Measurements from ENCODE around the gene ARL5C.
"Not testable (repeated sequence)": the region's sequence is repeated elsewhere in the genome, so short reads cannot be mapped to it uniquely, and the experiment has no call there.

ARL5C gene

DNA sequence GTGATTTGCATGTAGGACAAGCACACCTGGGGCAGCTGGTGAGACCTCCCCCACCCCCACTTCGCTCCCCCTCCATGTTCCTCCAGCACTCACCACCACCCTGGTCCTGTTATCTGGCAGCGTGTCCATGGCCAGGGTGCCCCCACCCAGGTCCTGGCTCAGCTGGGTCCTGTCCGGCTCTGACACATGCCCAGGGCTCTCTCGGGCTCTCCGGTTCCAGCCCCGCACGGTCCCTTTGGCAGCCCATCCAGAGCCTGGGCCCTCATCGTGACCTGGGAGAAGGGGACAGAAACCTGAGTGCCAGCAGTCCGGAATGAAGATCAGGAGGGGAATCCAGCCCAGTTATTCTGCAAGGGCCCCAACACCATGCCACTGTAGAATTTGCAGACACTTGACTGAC lies 26.4 kb downstream of the ARL5C start:
- no peak for DNase-seq

DNA sequence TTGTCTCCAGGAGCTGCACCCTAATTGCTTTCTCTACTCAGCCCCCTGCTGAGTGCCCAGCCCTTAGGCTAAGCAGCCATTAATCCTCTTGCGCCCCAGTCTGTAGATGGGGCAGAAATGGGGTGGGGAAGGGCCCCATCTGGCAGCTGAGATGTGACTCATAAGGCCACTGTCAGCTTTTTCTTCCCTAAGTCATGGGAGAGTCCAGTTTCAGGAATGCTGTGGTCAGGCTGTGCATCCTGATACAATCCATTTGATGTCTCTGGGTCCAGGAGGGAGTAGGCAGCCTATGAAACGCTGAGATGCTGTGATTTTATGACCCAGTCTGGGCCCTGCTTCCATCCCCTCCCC lies 26.8 kb downstream of the ARL5C start:
- DNase-seq: no peak

DNA sequence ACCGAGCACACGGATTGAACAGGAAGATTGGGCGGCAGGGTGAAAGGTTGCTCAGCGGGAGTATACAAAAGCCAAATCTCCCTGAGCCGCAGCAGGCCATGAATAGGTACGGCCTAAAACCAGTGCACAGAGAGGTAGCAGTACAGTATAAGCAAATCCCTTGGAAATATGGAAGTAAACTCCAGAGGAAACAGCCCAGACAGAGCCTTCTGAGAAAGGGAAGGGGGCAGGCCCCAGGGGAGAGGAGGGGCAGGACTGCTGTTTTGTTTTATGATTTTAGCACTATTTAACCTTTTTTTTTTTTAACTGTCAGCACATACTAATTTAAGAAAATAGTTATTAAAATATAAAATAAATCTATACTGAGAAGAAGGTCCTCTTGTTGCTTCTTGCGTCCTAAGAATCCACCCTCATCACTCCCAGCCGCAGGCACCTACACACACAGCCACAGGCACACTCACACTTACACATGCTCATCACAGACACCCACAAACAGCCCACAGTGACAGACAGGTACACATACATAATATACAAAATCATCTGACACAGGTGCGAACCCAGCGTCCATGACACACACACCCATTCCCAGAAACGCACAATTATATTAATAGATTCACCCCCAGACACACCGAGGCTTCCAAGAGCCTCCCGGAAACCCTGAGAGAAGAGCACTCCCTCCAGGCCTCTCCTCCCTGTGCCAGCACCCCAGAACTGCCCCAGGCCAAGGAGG lies 27.4 kb downstream of the ARL5C start:
- no peak for DNase-seq

DNA sequence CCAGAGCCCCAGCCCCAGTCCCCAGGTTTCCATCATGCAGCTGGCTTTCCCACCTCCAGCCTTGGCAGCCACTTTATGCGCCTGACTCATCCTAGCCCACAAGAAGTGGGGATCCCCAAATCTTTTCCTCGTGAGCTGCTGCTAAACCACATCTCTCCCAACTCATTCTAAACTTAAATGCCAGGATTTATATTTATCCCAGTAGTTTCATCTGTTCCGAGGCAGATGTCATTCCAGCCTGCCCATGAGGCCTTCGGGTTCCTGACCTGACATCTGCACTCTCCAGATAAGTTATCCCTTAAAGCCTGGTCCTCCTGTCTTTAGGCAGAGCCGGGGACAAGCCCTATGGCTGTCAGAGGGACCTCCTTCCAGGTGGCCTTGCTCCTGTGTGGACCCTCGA lies 31.1 kb downstream of the ARL5C start:
- no peak for DNase-seq

DNA sequence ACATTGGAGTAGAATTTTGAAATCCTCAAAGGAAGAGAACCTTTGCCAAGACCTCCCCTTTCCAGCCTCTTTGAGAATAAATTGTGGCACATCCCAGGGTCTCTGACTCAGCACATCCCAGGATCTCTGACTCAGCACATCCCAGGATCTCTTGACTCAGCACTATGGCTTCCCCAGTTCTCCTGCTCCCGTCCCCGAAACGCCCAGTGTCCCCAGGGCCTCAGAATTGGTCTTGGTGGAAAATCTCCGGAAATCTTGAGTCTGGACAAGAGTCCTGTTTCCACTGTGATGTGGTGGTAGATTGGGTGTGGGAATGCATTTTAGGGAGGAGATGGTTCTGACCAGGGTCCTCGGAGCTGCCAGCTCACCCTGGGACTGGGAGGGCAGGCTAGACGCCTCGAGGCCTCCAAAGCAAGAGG lies 33.8 kb downstream of the ARL5C start:
- DNase-seq: no peak

DNA sequence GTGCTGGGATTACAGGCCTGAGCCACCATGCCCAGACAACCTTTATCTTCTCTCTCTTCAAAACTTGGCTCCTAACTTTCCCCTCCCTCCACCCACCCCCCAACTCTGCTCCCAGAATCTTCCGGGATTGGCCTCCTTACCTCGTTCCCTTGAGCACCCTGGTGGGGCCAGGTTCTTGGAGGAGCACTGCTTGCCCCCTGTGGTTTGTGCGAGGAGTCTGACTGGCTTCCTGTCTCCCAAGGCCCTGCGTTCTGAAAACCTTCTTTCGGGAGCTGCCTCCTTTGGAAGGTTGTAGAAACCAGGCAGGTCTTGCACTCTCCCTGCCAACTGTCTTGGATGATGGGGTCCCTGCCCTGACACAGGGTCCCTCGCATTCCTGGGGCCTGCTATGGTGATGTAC lies 34.3 kb downstream of the ARL5C start:
- no peak for DNase-seq

DNA sequence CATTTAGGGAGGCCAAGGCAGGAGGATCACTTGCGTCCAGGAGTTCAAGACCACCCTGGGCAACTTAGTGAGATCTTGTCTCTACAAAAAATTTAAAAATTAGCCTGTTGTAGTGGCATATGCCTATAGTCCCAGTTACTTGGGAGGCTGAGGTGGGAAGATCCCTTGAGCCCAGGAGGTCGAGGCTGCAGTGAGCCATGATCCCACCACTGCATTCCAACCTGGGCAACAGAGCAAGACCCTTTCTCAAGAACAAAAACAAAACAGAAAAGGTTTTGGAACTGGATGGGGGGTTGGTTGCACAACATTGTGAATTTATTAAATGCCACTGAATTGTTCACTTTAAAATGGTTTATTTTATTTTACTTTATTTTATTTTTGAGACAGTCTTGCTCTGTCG lies 35.8 kb downstream of the ARL5C start:
- no peak for DNase-seq

DNA sequence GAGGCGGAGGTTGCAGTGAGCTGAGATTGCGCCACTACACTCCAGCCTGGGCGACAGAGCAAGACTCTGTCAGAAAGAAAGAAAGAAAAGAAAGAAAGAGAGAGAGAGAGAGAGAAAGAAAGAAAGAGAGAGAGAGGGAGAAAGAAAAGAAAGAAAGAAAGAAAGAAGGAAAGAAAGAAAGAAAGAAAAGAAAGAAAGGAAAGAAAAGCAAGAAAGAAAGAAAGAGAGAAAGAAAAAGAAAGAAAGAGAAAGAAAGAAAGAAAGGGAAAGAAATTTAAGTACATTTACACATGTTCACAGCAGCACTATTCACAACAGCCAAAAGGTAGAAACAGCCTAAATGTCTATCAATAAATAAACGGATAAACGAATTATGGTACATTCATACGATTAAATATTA lies 36.4 kb downstream of the ARL5C start:
- not testable (repeated sequence) for DNase-seq

DNA sequence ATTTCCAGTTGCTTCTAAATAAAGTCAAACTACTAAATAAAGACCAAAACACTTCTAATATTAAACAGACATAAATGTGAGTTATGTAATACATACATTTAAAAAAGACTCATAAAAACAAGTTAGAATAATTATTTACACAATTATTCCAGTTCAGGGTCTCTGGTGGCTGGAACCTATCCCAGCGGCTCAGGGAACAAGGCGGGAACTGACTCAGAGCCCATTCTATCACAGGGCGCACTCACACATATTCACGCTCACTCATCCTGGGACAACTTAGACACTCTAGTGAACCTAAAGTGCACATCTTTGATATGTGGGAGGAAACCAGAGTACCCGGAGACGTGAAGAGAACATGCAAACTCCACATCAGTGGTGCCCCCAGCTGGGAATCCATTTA lies 39.5 kb downstream of the ARL5C start:
- no peak for DNase-seq

DNA sequence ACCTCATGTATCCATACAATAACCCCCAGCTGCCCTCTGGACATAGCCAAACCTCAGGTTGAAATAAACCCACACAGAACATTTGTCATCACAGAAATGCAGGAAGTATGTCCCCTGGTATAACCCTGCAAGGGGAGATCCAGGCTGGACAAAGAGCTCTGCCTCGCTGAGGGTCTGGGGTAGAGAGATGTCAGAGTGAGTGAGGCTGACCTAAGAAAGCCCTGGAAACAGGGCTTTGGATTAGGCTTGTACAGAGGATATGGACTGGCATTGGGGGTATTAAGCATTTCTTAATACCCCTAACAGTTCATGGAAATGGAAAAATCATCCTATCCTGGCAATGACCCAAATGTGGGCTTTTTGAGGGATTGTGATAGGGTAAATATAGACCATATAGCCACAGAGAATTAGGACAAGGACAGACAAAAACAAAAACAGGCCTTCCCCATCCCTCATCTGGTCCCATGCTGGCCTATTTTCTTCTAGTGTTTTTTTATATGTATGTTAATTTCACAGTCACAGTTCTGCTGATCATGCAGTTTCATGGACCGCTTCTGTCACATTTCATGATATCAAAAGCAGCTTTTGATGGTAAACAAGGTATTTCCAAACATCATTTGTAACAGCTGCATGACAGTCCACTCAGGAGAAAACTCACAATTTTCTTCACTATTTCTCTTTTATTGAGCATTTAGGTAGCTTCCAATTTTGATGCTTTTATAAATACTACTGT lies 40.7 kb downstream of the ARL5C start:
- no peak for DNase-seq

DNA sequence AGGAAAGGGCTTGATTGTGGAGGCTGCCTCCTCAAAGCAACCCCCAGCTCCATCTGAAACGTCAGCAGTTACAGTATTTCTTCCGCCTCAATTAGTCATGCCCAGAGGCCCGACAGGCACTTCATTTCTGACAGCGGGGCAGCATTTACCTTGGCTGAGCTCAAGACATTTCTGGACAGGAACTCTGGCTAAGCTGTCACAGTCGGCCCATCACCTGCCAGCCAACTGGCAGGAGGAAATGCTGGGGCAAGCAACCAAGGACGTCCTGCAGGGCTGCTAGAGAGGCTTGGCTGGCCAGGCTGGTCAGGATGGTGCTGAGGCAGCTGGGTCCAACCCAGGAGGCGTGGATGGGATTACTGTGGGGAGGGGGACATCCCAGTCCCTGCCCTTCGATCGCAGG lies 42.3 kb downstream of the ARL5C start:
- DNase-seq: no peak

DNA sequence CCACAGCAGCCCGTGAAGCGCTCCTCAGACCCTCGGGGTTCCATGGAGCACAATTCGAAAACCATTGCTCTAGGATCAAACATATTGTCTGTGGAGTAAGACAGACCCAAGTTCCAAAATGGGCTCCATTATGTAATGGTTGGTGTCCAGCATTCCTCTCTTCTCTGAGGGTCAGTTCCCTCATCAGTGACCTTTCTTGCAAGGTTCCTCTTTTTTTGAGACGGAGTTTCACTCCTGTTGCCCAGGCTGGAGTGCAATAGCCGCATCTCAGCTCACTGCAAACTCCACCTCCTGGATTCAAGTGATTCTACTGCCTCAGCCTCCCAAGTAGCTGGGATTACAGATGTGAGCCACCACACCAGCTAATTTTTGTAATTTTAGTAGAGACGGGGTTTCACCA lies 43.0 kb downstream of the ARL5C start:
- no peak for DNase-seq

DNA sequence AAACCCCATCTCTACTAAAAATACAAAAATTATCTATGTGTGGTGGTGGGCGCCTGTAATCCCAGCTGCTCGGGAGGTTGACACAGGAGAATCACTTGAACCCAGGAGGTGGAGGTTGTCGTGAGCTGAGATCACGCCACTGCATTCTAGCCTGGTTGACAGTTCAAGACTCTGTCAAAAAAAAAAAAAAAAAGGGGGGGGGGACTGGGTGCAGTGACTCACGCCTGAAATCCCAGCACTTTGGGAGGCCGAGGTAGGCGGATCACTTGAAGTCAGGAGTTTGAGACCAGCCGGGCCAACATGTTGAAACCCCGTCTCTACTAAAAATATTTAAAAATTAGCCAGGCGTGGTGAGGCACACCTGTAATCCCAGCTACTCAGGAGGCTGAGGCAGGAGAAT lies 44.0 kb downstream of the ARL5C start:
- not testable (repeated sequence) for DNase-seq

DNA sequence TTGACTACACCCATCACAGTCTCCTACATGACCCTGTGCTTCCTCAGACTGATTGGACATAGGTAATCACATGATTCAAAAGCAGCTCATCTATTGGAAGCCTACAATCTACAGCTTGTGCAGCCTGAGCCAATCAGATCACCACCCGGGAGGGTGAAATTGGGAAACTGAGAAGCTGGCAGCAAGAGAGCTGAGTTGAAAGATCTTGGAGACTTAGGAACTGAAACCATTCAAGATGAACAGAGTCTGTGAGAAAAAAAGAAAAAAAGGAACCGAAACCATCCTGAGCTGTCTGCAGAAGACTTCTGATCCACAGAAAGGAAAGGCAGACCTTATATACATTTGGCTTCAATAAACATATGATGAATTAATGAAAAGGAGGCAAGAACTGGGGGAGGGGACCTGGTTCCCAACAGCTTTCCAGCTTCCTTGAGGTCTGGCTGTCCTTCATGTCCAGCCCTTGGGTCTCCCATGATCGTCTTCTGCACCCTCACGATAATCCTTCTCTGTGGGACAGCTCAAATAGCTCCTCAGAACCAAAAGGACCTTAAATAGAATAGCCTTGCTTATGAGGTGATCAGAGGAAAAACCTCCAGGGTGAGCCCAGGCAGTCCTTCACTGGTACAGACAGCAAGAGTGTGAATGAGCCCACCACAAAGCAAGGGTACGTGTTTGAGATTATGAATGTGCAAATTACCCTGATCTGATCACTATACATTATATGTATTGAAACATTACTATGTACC lies 47.1 kb downstream of the ARL5C start:
- DNase-seq: no peak

DNA sequence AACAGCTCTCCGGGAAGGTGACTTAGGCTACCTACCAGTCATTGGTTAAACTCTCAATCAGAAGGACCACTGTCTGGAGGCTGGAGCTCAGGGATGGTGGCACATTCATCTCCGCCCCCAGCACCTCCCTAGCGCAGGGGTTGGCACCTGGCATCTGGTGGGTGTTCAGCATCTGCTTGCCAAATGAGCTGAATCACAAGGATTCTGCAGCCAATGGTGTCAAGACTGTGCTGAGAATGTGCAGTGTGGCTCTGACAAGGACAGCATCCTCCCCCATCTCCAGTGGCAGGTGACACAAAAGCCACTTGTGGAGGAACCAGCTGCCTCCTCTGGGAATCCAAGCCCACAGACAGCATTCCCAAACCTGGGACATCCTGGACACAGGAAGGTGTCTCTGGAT lies 49.7 kb downstream of the ARL5C start:
- DNase-seq: no peak

DNA sequence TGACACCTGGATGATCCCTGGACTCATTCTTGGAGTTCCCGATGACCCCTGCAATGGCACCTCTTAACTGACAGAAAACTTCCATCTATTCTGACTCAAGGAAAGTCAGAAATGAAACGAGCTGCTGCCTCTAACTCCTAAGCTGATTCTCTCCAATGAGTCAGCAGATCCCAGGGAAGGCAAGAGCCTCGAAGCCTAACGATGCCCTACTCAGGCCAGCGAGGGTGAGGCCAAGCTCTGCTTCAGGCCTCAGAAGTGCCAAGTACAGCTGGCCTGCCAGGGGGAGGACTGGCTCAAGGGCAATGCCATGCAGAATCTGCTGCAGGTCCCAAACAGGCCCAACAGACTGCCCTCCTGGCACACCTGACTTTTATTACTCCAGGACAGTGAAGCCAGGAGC lies 50.8 kb downstream of the ARL5C start:
- DNase-seq: no peak

DNA sequence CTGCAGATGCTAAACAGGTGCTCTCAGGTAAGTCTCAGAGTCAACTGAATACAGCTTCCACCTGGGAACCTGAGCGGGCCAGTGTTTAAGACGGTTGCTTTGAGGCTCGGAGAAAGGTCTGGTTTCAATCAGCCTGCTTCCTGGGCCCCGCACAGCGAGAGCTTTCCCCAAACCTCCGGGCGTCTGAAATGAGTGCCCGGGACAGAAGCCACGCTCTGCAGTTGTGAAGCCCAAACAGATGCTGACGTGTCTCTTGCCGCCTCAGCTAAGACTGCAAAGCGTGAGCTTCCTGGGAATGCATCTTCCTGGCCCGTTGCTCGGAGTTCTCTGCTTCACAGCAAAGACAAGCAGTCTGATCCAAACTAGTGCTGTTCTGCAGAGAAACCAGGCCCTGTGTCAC lies 51.2 kb downstream of the ARL5C start:
- no peak for DNase-seq

DNA sequence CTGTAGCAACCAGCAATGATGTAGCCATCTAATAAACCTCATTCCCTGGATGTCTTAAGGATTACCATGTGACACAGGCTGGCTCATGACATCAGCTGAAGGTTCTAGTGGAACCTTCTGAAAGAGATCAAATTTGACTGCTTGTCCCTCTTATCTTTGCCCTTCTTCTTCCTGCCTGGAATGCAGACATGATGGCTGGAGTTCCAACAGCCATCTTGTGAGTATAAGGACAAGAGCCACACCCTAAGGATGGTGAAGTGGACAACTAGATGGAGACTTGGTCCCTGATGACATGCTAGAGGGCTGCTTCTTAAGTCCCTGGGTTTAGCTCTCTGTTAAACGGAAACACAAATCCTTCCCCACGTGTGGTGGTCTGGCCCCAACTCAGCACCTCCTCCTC lies 52.1 kb downstream of the ARL5C start:
- no peak for DNase-seq

DNA sequence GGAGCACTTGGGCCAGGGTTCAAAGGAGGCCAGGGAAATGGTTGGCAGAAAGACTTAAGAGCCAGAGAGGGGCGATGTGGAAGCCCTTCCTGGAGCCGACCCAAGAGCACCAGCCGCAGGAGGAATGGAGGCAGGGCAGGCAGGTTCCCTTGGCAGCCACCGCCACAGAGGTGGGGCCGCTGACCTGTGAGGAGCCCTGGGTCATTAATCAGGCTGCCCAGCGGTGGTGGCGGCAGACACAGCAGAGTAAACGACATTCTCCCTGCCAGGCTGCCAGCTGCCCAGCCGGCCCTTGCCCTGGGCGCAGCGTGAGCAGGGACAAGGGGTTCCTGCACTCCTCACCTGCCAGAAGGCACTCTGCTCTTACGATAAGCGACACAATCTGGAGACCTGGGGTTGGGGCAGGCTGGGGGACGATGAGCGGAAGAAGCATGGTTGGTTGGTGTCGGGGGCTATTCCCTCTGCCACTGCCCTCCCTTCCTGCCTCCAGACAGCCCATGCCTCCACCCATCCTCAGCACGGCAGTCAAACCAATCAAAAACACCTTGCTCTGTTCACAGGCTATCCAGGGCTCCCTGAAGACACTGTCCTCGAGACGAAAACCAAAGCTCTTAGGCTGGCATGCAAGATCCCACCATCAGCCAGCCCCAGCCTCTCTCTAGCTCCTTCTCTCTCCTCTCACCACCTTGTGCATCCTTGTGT lies 55.4 kb downstream of the ARL5C start:
- no peak for DNase-seq

DNA sequence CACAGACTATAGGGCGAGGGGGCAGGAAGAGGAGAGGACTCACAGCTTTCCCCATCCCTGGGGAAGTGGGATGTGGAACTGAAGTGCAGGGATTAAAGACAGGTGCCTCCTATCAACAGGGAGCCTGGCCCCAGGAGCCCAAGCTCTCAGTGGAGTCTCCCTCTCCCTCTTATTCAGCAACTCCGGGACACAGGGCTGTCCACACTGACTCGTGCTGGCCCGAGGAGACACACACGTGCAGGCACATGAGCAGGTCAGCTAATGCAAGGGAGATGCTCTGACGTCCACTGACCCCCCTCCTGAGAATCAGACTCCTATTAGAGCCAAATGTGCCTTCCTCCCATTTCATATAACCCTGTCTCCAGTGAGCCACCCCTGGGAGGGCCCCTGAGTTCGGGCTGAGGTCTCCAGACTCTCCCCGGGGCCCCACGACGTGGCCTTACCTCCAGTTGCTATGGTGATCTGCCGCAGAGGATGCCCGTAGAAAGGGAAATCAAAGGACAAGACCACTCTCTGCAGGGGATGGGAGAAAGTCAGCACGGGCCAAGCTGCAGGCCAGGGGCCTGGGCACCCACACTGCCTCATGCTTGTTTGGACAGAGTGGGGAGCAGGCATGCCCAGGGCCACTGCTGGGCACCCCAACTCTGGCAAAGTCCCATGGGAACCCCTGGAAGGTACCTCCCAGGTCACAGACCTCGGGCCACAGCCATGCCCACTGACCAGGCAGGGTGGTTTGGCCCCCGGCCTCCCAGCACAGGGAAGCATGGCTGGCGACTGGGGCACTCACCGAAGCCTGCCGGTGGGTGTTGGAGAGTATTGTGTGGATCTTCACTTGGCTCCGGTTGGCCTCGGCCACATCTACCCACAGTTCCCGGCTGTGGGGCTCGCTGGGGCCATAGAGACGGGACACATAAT lies 57.2 kb downstream of the ARL5C start:
- no peak for DNase-seq

DNA sequence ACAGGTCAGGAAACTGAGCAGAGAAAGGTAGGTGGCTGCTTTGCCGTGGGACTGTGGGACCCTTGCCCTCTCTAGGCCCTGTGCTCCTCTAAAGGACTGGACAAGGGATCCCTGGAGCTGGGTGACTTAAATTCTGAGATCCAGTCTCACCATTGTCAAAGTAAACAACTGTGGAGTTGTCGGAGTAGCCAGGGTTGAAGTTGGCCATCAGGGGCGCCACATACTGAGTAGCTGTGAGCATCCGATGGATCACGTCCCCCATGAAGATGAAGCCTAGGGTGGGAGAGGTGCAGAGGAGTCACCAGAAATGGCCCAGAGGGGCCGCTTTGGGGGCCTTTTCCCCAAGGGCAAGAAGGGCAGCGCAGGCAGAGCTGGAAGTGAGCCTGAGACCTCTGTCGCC lies 58.0 kb downstream of the ARL5C start:
- no peak for DNase-seq

DNA sequence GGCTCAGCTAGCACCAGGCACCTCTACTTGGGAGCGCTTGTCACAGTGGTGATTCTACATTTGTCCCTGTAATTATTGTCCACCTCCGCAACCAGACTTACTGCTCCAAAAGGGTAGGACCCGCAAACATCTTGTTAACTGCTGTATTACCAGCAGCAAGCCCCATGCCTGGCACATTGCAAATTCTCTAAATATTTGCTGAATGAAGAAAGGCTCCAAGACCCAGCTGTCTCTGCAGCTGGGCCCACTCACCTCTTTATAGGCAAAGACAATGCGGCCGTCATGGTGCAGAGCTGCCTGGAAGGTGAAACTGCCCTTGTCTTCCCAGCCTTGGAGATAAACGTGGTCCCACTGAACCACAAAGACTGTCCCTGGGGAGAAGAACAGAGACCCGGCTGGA lies 58.8 kb downstream of the ARL5C start:
- no peak for DNase-seq

Measured in SHP77 treated with DMSO at 0.1 percent for 48 hours (cell line).